SK-N-SH (cell line): ENCODE results near the gene ZKSCAN5. TPM values are rescaled to one million over a fixed set of nuclear protein-coding genes. Genes with fewer than 3 reads are reported as not detected.

Experiments
- CTCF ChIA-PET: fragments of 300-600, 350-600 bp; formaldehyde crosslinking; extraction: SDS; loops from one replicate; lab custom pipeline; 2021; lab: Yijun Ruan, JAX
- POLR2A ChIA-PET: fragments of 350-600 bp; sonication (Branson Sonifier 250); formaldehyde crosslinking; extraction: SDS; loops from one replicate; lab custom pipeline; 2020; ENCODE audit warnings: antibody characterized with exemption, inconsistent platforms; lab: Yijun Ruan, JAX
- DNase-seq: peaks from one replicate; pipeline ENCODE4 v3.0.0; 2012
- H2AFZ ChIP-seq: fragments of 200-600 bp; sonication (generic); 2 replicates; pipeline ENCODE4 v1.8.1; 2016; ENCODE audit warnings: antibody characterized with exemption, mild to moderate bottlenecking, low read depth
- H3F3A ChIP-seq: fragments of 200-600 bp; sonication (generic); replicated peaks from 2 replicates; pipeline ENCODE3; 2016; ENCODE audit warnings: antibody characterized with exemption, mild to moderate bottlenecking; ENCODE audit not compliant: insufficient read depth
- H3K27ac ChIP-seq, 2 experiments: fragments of 200-500 bp in 1 of 2; fragments of 200-600 bp in 1 of 2; sonication (Bioruptor generic) in 1 of 2; sonication (generic), shearing (Covaris generic) in 1 of 2; 2 replicates each; pipeline versions ENCODE4 v1.5.1 to v1.6.1; 2014 to 2016; ENCODE audit warnings: low read depth in 2 of 2, inconsistent platforms in 1 of 2, low read length in 1 of 2, mild to moderate bottlenecking in 1 of 2, mixed read lengths in 1 of 2
- H3K27me3 ChIP-seq: fragments of 200-600 bp; sonication (generic), shearing (Covaris generic); 2 replicates; pipeline ENCODE4 v1.6.1; 2016; ENCODE audit warnings: mixed run types; ENCODE audit not compliant: insufficient read depth
- H3K36me3 ChIP-seq, 2 experiments: fragments of 200-500 bp in 1 of 2; fragments of 200-600 bp in 1 of 2; sonication (Bioruptor generic) in 1 of 2; sonication (generic) in 1 of 2; replicated peaks in 1 of 2; 2 replicates each; pipeline versions ENCODE3 to v1.5.1; 2014 to 2016; ENCODE audit warnings: low read length in 1 of 2, mild to moderate bottlenecking in 1 of 2; ENCODE audit not compliant: insufficient read depth in 2 of 2, control insufficient read depth in 1 of 2
- H3K4me1 ChIP-seq, 2 experiments: fragments of 200-500 bp in 1 of 2; fragments of 200-600 bp in 1 of 2; sonication (Bioruptor generic) in 1 of 2; sonication (generic), shearing (Covaris generic) in 1 of 2; 2 replicates each; pipeline versions ENCODE4 v1.5.1 to v1.6.1; 2014 to 2016; ENCODE audit warnings: low read depth in 1 of 2, low read length in 1 of 2, mixed run types in 1 of 2; ENCODE audit not compliant: insufficient read depth in 2 of 2, control insufficient read depth in 1 of 2
- H3K4me2 ChIP-seq: fragments of 200-600 bp; sonication (generic), shearing (Covaris generic); 2 replicates; pipeline ENCODE4 v1.6.1; 2017; ENCODE audit warnings: mixed run types
- H3K4me3 ChIP-seq, 2 experiments: fragments of 200-500 bp in 1 of 2; fragments of 200-600 bp in 1 of 2; sonication (Bioruptor generic) in 1 of 2; sonication (generic), shearing (Covaris generic) in 1 of 2; 2 replicates each; pipeline versions ENCODE4 v1.5.1 to v1.8.1; 2014 to 2016; ENCODE audit warnings: low read depth in 2 of 2, inconsistent platforms in 1 of 2, low read length in 1 of 2, mild to moderate bottlenecking in 1 of 2, mixed read lengths in 1 of 2, moderate library complexity in 1 of 2
- H3K79me2 ChIP-seq: fragments of 200-600 bp; sonication (generic); 2 replicates; pipeline ENCODE4 v1.8.1; 2017; ENCODE audit warnings: mild to moderate bottlenecking; ENCODE audit not compliant: insufficient read depth
- H3K9ac ChIP-seq: fragments of 200-600 bp; sonication (generic); 2 replicates; pipeline ENCODE4 v1.6.1; 2017; ENCODE audit warnings: mixed run types
- H3K9me2 ChIP-seq: fragments of 200-600 bp; sonication (generic); 2 replicates; pipeline ENCODE4 v1.6.1; 2017; ENCODE audit warnings: mixed run types
- H3K9me3 ChIP-seq: fragments of 200-600 bp; sonication (generic); 2 replicates; pipeline ENCODE4 v1.6.1; 2017; ENCODE audit warnings: mixed run types, mild to moderate bottlenecking, moderate library complexity
- H4K20me1 ChIP-seq: fragments of 200-600 bp; sonication (generic); 2 replicates; pipeline ENCODE4 v1.6.1; 2017; ENCODE audit warnings: mild to moderate bottlenecking, mixed run types; ENCODE audit not compliant: insufficient read depth
- CHD2 ChIP-seq: fragments of 150-350 bp; IDR thresholded peaks from 2 replicates; pipeline ENCODE4 v1.6.1; 2018; ENCODE audit warnings: low read length; ENCODE audit not compliant: partially characterized antibody
- EP300 ChIP-seq, 2 experiments: IDR thresholded peaks; 2 replicates each; pipeline versions ENCODE4 v1.4.0 to v1.6.1; 2012; ENCODE audit warnings: borderline replicate concordance in 1 of 2, low read depth in 1 of 2, low read length in 1 of 2
- FOSL2 ChIP-seq: IDR thresholded peaks from 2 replicates; pipeline ENCODE4 v1.4.0; 2012; ENCODE audit warnings: low read depth, mild to moderate bottlenecking, moderate library complexity, borderline replicate concordance
- FOXJ3 ChIP-seq: sonication (generic); formaldehyde crosslinking; IDR thresholded peaks from 2 replicates; pipeline ENCODE4 v1.5.1; 2020; ENCODE audit warnings: mild to moderate bottlenecking, missing genetic modification reagents
- GABPA ChIP-seq: IDR thresholded peaks from 2 replicates; pipeline ENCODE4 v1.4.0; 2012; ENCODE audit warnings: low read depth, mild to moderate bottlenecking
- MAX ChIP-seq: IDR thresholded peaks from 2 replicates; pipeline ENCODE4 v1.4.0; 2012; ENCODE audit warnings: low read depth
- MEF2A ChIP-seq: IDR thresholded peaks from 2 replicates; pipeline ENCODE4 v1.4.0; 2012; ENCODE audit warnings: low read depth, borderline replicate concordance
- MXI1 ChIP-seq: IDR thresholded peaks from 2 replicates; pipeline ENCODE4 v1.6.1; 2012; ENCODE audit warnings: mild to moderate bottlenecking, low read depth, low read length, improper control_type of control experiment
- NFIC ChIP-seq: IDR thresholded peaks from 2 replicates; pipeline ENCODE4 v1.4.0; 2012; ENCODE audit warnings: borderline replicate concordance
- POLR2AphosphoS5 ChIP-seq: IDR thresholded peaks from 2 replicates; pipeline ENCODE4 v1.6.1; 2012; ENCODE audit warnings: low read depth, low read length
- RCOR1 ChIP-seq: fragments of 150-350 bp; IDR thresholded peaks from 2 replicates; pipeline ENCODE4 v1.6.1; 2017; ENCODE audit warnings: antibody characterized with exemption, low read length
- RFX5 ChIP-seq: IDR thresholded peaks from 2 replicates; pipeline ENCODE4 v1.6.1; 2012; ENCODE audit warnings: mild to moderate bottlenecking, improper control_type of control experiment, low read length
- RXRA ChIP-seq: IDR thresholded peaks from 2 replicates; pipeline ENCODE4 v1.4.0; 2012; ENCODE audit warnings: low read depth, mild to moderate bottlenecking, borderline replicate concordance
- SMC3 ChIP-seq: IDR thresholded peaks from 2 replicates; pipeline ENCODE4 v1.6.1; 2012; ENCODE audit warnings: low read depth, low read length, improper control_type of control experiment
- TEAD4 ChIP-seq: IDR thresholded peaks from 2 replicates; pipeline ENCODE4 v1.4.0; 2012; ENCODE audit warnings: mild to moderate bottlenecking, borderline replicate concordance; ENCODE audit not compliant: insufficient read depth
- WGBS: methylation state at CpG from one replicate; pipeline ENCODE4 v1.1.6; 2017; ENCODE audit warnings: low lambda C conversion rate; 5-methylcytosine and 5-hydroxymethylcytosine counted together
- polyA plus RNA-seq, 3 experiments: library from polyadenylated mRNA; depleted of rRNA; stranded (reverse); fragments of >200 nt; gene quantifications; 2 replicates each; pipeline ENCODE4 v1.2.3, GENCODE V29; 2012
- TF ChIP-seq, protein P1 (sequence below): fragments of 150-350 bp; IDR thresholded peaks from 2 replicates; pipeline ENCODE4 v1.6.1; 2017; ENCODE audit warnings: antibody characterized with exemption, low read length, low read depth, borderline replicate concordance
- TF ChIP-seq, protein P2 (sequence below): fragments of 150-350 bp; IDR thresholded peaks from 2 replicates; pipeline ENCODE4 v1.6.1; 2016; ENCODE audit warnings: mild to moderate bottlenecking, low read depth, low read length

ZKSCAN5 gene
- polyA plus RNA-seq, 1 of the 3 experiments (the other 2 are of a cell fraction) = 7.5 TPM

GRCh38 chr7:99504281-99504602 lies 220 bp upstream of the ZKSCAN5 start:
- ChIA-PET POLR2A (interaction anchor here (0.9 to 2.7 kb wide), 11 partner anchors 11 to 117 kb away, joined by 3 to 14 read pairs (median 6); partner anchors contain the start of genes BUD31, CPSF4, FAM200A and PDAP1), CTCF (interaction anchor here (0.9 to 1.4 kb wide), 2 partner anchors 76 to 112 kb away, joined by 3 to 4 read pairs; partner anchors contain the start of gene ZSCAN25)
- Histone ChIP-seq H3K9ac (peak overlapping the region; percentile 87), H3K36me3 (peaks cover 0 to 11% of the 10 kb centered on the region in 2 experiments), H3K4me3 (peak overlapping the region; percentile 62 to 98), H3K9me3 (no peaks in the 10 kb centered on the region), H3K4me1 (peaks cover 4 to 10% of the 10 kb centered on the region in 2 experiments; a peak in 2 of 4 replicates), H3F3A (peaks cover 12% of the 10 kb centered on the region), H3K27ac (peak overlapping the region; percentile 19 to 91; a peak in 3 of 4 replicates), H2AFZ (peak overlapping the region; percentile 84), H3K27me3 (no peaks in the 10 kb centered on the region), H3K9me2 (no peaks in the 10 kb centered on the region), H3K4me2 (peak overlapping the region; percentile 98), H3K79me2 (peaks cover 64% of the 10 kb centered on the region), H4K20me1 (no peaks in the 10 kb centered on the region; the same call in 1 of the 2 replicates)
- no peak for TF ChIP-seq RXRA
- no peak for TF ChIP-seq FOSL2
- TF ChIP-seq GABPA = 0 out of 2 replicates have a peak, but pooled peaks have one; percentile 13
- no peak for TF ChIP-seq SMC3
- 0 out of 2 replicates have a peak, but pooled peaks have one; percentile 38 for TF ChIP-seq NFIC
- peak; percentile 40; the same call in 1 of the 2 replicates for TF ChIP-seq RFX5
- TF ChIP-seq, protein P1, sequence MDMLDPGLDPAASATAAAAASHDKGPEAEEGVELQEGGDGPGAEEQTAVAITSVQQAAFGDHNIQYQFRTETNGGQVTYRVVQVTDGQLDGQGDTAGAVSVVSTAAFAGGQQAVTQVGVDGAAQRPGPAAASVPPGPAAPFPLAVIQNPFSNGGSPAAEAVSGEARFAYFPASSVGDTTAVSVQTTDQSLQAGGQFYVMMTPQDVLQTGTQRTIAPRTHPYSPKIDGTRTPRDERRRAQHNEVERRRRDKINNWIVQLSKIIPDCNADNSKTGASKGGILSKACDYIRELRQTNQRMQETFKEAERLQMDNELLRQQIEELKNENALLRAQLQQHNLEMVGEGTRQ = no peak
- TF ChIP-seq RCOR1 = no peak
- TF ChIP-seq, protein P2, sequence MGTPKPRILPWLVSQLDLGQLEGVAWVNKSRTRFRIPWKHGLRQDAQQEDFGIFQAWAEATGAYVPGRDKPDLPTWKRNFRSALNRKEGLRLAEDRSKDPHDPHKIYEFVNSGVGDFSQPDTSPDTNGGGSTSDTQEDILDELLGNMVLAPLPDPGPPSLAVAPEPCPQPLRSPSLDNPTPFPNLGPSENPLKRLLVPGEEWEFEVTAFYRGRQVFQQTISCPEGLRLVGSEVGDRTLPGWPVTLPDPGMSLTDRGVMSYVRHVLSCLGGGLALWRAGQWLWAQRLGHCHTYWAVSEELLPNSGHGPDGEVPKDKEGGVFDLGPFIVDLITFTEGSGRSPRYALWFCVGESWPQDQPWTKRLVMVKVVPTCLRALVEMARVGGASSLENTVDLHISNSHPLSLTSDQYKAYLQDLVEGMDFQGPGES = no peak
- TF ChIP-seq EP300 (IDR thresholded peaks at IDR 0.05; ENCODE audit: borderline replicate concordance in 1 of 2, low read depth in 1 of 2, low read length in 1 of 2) = no peak
- WGBS = 5% methylated on average over 17 of the region's 19 CpGs
- DNase-seq = peak; percentile 96

GRCh38 chr7:99505324-99505662 lies 831 bp downstream of the ZKSCAN5 start:
- peak overlapping the region; percentile 89 to 91 for H3K27ac ChIP-seq
- no peak for TF ChIP-seq MEF2A
- TF ChIP-seq TEAD4 = no peak
- no peak for TF ChIP-seq CHD2
- TF ChIP-seq SMC3 = no peak
- TF ChIP-seq FOXJ3 (CRISPR knock-in tag) = no peak; the same call in 1 of the 2 replicates
- no peak for TF ChIP-seq RCOR1
- no peak for TF ChIP-seq MXI1
- no peak for TF ChIP-seq MAX
- no peak for TF ChIP-seq POLR2AphosphoS5
- TF ChIP-seq EP300 (IDR thresholded peaks at IDR 0.05; ENCODE audit: borderline replicate concordance in 1 of 2, low read depth in 1 of 2, low read length in 1 of 2) = no peak
- no peak for DNase-seq
- peaks cover 8% of the 10 kb centered on the region for H3F3A ChIP-seq
- H3K9me3 ChIP-seq = no peaks in the 10 kb centered on the region
- H3K79me2 ChIP-seq = peaks cover 65% of the 10 kb centered on the region
- H3K9me2 ChIP-seq = no peaks in the 10 kb centered on the region
- H3K9ac ChIP-seq = peak overlapping the region; percentile 87
- peaks cover 0 to 16% of the 10 kb centered on the region in 2 experiments for H3K36me3 ChIP-seq
- peaks cover 4 to 10% of the 10 kb centered on the region in 2 experiments; a peak in 2 of 4 replicates for H3K4me1 ChIP-seq
- peak overlapping the region; percentile 98 for H3K4me2 ChIP-seq
- no peaks in the 10 kb centered on the region for H3K27me3 ChIP-seq
- peak overlapping the region; percentile 62 to 98 for H3K4me3 ChIP-seq
- ChIA-PET CTCF (interaction anchor here (1.5 kb wide), 1 partner anchor 20 kb away, joined by 5 read pairs; no protein-coding TSS in a partner anchor), POLR2A (interaction anchor here (1.0 to 2.7 kb wide), 8 partner anchors 18 to 112 kb away, joined by 3 to 14 read pairs (median 6); partner anchors contain the start of genes BUD31, FAM200A, PDAP1 and ZNF655)
- no peaks in the 10 kb centered on the region; the same call in 1 of the 2 replicates for H4K20me1 ChIP-seq
- H2AFZ ChIP-seq = peak overlapping the region; percentile 84; the same call in 1 of the 2 replicates
- WGBS = 2% methylated on average over 9 of the region's 11 CpGs
